Measurements from ENCODE around the gene KLF4.

GRCh38 chr9:107487521-107488374 lies 1.8 kb downstream of the KLF4 start:
- TF ChIP-seq CTCF (IDR thresholded peaks at IDR 0.05): peak; percentile 57 to 74 (median 66)
- no peak for TF ChIP-seq POLR2A (IDR thresholded peaks at IDR 0.05)

Measured in testis (tissue), 2 donors.